GM18511 (cell line): ENCODE data around the gene HAND1.

Experiments used
- ATAC-seq: cut with Tn5 transposase; IDR thresholded peaks from one replicate; pipeline ENCODE4 v1.9.1; 2021; ENCODE audit warnings: mild to moderate bottlenecking, moderate library complexity; ENCODE audit not compliant: unreplicated experiment

HAND1 gene

DNA sequence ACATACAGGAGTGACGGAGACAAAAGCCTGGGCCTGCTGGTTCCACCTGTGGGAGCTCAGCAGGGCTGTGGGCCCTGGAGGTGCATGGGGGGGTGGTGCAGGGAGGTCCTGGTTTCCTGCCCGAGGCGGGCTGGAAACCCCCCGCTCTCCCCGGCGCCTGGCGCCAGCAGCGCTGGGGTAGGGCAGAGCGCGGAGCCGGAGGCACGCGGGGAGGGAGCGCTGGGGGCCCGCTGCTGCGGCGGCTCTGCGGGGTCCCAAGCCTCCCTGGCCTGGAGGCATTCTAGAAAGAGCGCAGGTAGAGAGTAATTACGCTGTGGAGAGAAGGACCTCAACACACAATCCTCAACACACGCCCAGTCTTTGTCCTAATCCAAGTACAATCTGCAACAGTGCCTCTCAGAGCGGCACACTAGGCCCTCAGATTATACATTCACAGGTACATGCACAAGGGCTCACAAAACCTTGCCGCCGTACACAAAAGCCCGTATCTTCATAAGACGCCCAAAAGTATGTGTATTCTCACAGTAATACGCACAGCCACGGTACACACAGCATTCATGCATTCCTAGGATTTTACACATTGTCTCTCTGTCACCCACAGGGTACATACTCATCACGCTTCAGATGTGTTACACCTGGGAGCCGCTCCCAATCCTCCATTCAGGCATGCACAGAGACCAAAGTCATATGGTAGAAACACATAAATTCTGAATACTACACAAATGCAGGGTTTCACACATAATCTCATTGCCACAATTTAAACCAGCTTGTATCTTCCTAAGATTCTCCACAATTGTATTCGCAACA lies 2.1 kb upstream of the HAND1 start:
- no peak for ATAC-seq

DNA sequence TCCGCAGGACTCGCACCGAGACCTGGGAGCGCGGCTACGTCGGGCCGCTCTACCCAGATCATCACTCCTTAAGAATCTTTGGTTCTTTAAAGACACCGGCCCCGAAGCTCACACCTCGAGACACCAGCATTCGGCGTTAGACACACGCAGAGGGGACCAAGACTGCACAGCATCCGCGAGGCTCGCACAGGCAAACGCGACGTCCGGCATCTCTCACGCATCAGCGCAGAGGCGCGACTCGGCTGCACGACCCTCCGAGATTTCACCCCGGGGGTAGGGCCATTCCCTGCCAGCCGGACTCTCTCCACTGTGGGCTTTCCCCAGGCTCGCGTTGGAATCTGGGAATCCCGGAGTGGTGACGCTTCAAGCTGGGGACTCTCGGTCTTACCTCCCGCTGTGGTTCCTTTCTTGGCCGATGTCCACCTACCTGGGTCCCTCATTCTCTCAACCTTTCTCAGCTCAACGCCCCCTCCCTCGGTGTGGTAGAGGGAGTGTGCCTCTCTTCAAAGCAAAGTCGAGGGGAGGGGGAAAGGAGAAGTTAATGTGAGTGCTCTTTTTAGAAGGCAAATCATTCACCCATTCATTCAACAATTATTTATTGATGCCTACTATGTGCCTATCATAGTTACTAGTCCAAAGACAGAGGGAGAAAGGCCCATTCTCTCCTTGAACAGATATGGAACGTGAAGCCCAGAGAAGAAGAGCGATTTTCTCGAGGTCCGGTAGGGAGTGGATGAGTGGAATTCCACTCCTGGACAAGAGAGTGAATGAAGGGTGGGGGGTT lies 1.3 kb upstream of the HAND1 start:
- ATAC-seq, result no peak

DNA sequence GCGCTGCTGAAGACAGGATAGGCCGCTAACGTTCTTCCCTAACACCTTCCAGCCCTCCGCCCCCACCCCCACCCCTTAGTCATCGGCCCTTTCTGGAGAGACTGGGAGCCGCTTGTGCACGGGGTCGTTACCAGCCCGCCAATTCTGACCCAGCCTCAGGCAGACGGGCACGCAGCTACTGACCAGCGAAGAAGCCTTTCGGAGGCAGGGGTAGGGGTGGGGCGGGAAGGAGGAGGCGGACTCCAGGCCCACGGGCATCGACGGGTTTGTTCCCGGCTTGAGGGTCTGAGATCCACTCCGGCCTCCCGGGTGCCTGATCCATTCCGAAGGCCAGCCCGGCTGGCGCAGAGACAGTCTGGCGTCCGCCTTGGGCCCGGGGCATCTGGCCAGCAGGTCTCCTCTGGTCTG lies 729 bp upstream of the HAND1 start:
- ATAC-seq, result no peak

DNA sequence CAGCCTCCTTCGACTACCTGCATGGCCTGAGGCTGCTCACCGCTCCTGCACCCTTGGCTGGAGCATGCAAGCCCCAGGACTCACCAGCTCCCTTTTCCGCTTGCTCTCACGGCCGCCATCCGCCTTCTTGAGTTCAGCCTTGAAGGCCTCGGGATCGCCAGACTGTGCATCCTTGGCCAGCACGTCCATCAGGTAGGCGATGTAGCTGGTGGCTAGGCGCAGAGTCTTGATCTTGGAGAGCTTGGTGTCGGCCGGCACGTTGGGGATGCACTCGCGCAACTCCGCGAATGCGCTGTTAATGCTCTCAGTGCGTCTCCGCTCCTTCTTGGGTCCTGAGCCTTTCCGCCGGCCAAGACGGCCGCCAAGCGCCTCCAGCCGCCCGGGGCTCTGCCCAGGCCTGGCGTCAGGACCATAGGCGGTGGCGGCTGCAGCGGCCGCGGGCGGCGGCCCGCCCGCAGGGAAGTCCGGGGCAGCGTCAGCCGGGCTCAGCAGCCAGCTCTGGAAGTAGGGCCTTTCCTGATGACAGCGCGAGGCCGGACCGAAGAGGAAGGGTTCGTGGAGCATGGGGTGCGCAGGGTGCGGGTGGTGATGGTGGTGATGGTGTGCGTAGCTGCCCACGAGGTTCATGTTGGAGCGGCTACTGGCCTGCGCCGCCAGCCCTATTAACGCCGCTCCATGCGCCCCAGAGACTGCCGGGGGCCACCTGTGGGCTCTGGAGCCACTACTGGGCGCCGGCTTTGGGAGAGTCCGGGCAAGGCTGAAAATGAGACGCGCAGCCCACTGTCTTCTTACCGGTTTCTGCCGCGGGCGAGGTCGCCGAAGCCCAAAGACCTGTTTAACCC lies 424 bp downstream of the HAND1 start:
- ATAC-seq, result no peak

DNA sequence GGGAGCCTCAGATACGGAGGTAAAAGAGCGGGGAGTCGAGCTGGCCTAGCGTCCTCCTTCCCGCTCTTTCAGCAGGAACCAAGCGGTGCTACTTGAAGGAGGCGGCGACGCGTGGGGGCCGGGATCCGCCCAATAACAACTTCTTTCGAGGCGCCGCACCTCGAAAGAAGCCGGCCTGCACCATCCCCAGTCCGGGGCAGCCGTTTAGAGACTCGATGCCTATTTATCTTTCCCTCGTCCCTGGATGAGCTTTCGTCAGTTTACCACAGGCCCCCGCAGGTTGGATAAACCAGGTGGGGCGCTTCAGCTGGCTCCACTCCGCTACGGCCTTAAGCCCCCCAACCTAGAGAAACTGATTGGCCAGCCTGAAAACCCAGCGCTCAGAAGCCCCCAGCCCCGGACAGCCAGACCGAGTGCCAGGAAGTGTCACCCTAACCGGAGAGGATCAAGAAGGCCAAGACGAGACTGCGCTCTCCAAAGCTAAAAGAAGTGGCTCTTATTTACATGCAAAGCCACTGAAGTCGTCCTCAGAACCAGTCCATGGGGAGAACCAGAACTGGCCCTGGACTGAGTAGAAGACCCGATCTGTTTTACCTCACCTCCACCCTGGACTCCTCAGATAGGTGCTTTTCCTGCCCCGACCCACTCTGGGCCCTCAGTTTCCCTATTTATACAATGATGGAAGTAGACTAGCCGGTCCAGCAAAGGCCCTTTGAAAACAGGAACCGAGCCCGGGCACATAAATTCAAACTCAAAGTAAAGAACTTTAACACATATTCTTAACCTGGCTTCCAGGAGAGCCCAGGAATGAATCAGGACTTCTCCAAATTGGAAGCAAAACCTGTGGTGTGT lies 1.4 kb downstream of the HAND1 start:
- ATAC-seq, result no peak

DNA sequence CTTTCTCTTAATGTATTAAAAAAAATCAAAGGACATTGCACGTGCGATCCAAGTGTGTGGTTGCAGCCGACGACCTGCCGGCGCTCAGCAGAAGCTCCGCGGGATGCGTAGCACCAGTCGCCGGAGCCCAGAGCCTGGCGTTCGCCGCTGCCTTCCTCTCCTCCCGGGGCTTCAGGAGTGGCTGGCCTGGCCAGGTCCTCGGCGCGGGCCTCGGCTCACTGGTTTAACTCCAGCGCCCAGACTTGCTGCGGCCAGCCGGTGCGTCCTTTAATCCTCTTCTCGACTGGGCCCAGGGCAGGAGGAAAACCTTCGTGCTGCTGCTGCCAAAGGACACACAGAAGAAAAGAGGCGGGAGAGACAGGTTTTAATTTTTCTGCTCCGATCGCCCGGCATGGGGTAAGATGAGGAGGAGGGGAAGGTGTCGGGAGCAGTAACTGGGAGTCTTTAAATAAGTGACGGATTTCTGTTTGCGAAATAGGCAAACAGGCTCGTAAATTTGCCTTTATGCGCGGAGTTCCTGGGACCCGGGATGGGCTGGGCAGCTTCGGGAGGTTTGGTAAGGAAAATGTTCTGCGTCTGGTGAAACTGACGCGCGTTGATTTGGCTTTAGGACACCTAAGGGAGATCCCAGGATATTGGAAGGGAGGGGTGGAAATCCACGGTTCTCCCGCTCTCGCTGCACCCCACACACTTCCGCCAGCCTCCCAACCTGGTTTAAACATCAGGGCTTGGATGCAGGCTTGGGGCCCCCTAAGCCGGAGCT lies 2.3 kb downstream of the HAND1 start:
- ATAC-seq, result no peak

DNA sequence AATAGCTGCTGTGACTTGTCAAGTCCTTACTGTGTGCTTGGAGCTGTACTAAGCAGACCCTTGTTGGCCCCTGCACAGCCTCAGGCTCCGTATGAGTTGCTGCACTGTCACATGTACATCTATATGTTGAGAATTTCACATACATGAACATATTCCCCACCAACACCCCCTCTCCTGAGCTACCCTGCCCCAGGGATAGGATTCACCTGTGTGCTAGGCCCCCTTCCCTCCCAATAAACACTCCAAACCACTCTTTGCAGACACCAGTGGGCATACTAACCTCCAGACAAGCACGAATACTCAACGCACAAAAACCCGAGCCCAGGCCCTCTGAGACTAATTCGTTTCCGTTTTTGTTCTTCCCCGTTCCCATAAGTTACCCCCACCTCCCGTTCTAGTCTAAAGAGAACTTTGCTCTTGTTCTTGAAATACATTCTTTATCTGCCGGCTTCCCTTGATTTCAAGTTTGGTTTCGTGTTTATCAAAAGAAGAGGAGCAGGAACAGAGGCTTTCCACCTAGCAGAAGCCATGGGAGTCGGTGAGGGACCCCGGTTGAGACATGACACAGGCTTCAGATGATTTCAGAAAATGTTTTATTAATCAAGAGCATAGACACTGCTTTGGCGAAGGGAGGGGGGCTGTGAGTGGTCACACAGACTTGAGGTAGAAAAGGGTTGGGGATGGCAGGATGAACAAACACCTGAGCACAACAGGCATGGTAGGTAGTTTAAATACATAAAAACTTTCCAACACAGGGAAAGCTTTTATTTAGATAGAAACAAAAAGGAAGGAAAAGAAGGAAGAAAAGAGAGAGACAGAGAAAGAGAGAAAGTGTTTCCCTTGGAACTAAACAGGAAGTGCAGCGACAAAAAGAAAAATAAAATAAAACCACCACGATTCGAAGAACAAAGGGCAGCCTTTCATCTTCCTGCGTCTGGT lies 3.4 kb downstream of the HAND1 start:
- no peak for ATAC-seq

DNA sequence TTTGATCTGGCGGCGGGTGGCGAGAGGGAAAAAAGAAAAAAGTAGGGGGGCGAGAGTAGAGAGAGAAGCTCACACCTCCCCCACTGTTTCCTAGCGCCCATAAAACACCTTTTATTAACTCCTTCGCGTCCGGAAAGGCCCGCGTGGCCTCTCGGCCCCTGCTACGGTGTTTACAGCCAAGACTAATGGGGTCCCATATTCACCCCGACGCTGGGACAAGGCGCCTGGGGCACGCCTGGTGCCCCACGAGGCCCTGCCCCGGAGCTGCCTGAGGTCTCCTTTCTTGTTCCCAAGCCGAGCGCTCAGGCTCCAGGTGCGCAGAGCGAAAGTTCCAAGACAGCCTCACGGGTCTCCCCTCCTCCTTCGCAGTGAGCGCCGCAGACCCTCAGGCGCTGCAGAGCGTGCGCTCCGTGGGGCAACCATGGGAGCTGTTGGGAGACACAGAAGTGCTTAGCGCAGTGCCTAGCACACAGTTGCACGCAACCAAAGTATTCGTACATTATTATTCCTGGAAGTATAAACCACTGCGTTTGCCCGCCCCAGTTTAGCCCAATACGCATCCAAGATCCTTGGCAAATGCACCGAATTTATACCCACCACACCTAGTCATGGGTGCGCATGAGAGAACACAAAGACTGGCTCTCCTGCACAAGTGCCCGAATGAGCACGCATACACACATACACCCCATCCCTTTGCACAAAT lies 4.3 kb downstream of the HAND1 start:
- no peak for ATAC-seq

DNA sequence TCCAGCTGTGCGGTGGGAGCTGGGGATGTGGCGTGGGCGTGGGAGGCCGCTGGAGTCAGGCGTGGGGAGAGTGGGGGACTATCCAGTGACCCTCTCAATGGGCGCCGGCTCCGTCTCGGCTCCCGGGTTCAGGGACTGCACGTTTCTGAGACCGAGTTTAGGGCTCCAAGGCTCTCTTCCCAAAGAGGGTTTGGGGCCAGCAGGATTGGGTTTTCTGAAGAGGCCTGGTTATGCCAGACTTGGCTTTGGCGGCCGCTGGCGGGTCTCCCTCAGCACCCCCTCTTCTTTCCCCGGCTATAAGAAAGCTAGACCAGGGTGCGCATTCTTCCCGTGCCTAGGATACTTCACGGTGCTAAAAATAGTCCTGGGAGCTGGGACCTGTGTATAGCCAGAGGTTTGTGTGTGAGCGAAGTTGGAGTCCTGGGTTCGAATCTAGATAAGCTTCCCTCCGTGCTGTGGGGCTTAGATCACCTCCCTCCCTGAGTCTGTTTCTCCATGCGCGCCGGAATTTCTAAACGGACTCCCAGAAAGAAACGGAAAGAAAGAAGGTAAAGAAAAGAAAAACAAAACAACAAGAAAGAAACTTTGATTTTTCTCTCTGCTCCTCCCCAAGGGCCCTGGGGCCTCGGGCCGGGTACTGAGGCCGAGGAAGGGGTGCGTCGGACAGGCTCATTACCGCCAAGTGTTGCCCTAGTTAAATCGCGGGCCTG lies 5.0 kb downstream of the HAND1 start:
- no peak for ATAC-seq

DNA sequence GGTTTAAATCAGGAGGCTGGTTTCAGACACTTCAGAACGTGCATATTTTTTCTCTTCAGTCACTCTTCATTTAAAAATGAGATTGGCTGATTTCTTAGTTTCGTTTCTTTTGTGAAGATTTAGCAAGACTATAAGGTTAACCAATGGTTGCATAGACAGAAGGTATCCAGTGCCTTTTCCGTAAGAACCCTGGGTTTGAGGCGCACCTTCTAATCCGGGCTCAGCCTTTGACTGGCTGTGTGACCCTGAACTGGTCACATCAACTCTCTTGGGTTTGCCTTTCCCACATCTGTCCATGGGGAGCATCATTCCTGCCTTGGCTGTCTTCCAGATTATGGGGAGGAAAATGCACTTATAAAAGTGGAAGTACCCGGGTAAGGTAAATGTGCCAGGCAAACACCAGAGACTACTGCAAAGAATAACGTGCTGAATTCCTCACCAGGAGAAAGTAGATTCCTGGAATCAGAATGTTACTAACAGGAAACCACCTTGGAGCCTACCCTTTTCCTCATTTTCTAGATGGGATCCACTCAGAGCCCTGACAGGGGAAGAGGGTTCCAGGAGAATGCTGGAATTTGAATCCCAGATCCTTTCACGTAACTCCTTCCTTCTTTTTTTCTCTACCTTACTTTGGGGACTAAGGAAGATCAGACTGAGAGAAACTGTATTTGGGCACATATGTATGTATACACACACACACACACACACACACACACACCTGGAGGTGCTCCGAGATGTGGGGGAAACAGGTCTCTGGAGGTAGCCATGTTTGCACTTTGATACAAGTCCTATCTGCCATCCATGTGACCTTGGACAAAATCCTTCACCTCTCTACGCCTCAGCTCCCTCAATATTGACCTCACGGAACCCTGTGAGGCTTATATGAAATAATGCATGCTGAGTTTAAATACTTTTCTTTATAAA lies 6.8 kb downstream of the HAND1 start:
- ATAC-seq, result no peak

DNA sequence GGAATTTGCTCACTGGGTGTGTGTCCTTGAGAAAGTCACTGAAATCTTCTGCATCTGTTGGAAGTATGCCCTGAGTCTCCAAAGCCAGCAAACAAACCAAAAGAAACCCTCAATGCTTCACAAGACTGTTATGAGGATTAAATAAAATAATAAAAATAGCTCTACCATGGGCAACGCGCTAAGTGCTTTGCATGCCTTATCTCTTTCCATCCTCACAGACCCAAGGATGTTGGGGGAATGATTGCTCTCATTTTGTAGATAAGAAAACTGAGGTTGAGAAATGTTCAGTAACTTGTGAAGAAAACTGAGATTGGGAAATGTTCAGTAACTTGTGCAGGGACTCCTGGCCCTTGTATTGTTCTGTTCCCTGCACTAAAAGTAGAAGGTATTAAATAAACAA lies 7.9 kb downstream of the HAND1 start:
- no peak for ATAC-seq

DNA sequence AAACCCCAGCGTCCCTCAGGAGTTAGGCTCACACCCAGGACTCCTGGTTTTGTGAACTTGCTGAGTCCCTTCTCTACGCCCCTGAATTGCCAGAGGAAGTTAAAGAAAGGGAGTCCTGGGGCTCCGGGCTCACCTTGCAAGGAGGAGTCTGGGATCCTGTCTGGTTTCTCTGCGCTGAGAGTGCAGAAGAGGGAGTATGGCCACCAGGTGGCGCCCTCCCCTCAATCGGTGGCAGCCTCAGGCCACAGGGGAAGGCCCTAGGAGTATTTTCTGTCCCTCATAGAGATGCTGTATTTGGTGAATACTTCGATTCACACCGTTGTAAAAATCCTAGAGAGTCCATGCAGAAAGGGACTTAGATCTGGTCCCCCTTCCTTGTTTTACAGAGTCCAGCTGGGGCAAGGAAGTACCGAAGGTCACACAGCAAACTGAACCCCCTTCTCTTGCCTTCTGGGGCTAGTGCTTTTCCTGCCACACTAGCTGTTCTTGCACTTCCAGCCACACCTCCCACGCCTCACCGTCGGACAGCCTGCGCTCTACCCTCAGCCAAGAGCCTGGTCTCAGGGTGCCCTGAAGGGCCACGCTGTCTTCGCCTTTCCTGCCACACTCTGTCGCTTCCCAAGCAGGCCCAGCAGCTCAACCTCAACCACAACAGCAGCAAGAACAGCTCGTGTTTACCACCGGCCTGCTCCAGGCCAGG lies 10.2 kb downstream of the HAND1 start:
- ATAC-seq, result peak; percentile 98

DNA sequence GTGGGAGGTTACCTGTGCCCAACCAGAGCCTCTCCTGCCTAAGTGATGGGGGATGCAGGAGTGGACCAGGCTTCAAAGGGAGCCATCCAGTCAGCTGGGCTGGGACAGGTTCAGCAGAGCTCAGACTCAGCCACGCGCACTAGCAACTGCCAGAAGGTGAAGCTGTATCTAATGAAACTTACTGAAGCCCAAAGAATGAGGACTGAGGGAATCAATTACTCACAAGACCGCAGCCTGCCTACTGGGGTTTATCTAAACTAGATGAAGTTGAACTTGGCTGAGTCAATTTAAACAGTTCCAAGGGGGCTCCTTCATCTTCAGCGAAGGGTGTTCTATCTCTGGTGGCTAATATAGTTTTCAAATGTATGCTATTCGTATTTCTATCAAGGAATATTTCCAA lies 11.4 kb downstream of the HAND1 start:
- no peak for ATAC-seq

DNA sequence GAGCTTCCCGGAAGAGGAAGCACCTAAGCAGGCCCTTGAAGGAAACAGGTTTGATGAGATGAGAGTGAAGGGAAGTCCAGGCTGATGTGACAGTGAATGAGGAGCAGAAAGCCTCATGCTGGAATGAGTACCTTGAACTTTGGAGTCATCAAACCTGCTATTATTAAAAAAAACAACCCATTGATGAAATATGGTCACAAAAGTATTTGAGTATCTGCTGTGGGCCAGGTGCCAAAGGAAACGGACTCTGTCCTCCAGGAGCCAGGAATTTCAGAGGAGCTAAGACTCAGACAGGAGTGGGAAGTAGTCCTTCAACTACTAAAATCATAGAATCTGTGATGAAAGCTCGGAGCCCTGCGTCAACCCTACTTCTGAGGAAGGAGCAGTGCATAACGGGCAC lies 11.9 kb downstream of the HAND1 start:
- ATAC-seq, result no peak

DNA sequence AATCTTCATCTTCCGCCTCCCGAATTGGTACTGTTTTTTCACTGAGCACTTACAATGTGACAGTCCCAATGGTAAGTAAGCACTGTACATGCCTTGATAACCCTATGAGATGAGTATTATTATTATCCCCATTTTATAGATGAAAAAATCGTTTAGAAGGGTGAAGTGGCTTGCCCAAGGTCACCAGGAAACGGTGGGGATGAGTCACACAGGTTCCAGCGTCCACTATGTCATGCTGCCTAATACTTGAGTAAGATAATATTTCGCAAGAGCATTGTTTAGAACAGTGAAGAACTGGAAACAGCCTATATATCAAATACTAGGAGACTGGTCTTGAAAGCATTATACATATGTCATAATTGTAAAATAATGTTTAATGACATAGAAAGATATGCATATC lies 12.9 kb downstream of the HAND1 start:
- no peak for ATAC-seq

DNA sequence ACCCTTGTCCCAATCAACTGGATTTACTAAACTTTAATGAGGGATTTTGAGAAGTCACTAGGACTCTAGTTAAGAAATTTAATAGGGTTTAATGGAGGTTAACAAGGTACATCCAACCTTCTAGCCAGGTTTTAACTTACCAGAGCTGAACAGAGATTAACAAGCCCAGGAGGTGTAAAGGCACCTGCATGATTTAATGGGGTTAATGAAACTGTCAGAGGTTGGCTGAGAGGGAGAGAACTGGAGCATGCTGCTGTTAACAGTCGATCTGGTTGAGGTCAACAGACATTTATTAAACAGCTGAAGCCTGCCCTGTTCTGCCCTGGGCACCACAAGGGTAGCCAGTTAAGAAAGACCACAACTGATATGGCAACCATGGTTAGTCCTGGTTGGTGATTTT lies 13.6 kb downstream of the HAND1 start:
- no peak for ATAC-seq
